Measurements from ENCODE around the gene VSTM4. TPM values are rescaled to one million over a fixed set of nuclear protein-coding genes. Genes with fewer than 3 reads are reported as not detected.

VSTM4 gene
- total and polyA plus RNA-seq, 2 donors (not counting 1 experiment from before 2014, with no cell fraction given) = 8.1 to 27.9 TPM

DNA sequence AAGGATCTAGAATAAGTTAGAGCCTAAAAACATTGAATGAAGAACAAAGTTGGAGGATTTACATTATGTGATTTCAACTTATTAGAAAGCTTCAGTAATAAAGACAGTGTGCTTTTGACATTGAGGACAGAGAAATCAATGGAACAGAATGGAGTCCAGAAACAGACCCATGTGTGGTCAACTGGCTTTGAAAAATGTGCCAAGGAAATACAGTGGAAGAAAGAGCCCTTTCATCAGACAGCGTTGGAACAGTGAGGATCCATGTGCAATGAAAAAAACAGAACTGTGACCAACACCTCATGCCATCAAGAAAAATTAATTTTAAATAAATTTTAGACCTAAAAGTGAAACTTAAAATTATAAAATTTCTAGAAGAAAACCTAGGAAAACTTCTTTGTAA is 125.1 kb downstream of the VSTM4 start:
- no peak overlapping the region for H3K4me3 ChIP-seq (replicated peaks in 1 of 4; ENCODE audit: control extremely low read depth in 1 of 4, insufficient read depth in 1 of 4, low read depth in 3 of 4, low read length in 4 of 4)
- H3K27me3 ChIP-seq (ENCODE audit: control insufficient read depth, insufficient read depth, low read length) = no peaks in the 10 kb centered on the region
- no peaks in the 10 kb centered on the region for H3K79me2 ChIP-seq (ENCODE audit: control insufficient read depth, insufficient read depth, low read length)
- no peaks in the 10 kb centered on the region for H3K4me1 ChIP-seq (ENCODE audit: control insufficient read depth, extremely low read depth, insufficient read depth, low read length)
- H3K9me3 ChIP-seq (ENCODE audit: control insufficient read depth, insufficient read depth, low read depth, low read length) = no peaks in the 10 kb centered on the region
- no peak overlapping the region for H2AFZ ChIP-seq (ENCODE audit: low read length)
- TF ChIP-seq, protein P1, sequence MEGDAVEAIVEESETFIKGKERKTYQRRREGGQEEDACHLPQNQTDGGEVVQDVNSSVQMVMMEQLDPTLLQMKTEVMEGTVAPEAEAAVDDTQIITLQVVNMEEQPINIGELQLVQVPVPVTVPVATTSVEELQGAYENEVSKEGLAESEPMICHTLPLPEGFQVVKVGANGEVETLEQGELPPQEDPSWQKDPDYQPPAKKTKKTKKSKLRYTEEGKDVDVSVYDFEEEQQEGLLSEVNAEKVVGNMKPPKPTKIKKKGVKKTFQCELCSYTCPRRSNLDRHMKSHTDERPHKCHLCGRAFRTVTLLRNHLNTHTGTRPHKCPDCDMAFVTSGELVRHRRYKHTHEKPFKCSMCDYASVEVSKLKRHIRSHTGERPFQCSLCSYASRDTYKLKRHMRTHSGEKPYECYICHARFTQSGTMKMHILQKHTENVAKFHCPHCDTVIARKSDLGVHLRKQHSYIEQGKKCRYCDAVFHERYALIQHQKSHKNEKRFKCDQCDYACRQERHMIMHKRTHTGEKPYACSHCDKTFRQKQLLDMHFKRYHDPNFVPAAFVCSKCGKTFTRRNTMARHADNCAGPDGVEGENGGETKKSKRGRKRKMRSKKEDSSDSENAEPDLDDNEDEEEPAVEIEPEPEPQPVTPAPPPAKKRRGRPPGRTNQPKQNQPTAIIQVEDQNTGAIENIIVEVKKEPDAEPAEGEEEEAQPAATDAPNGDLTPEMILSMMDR (conservative IDR thresholded peaks at IDR 0.05 in 1 of 2, IDR thresholded peaks at IDR 0.05 in 1 of 2; ENCODE audit: low read depth in 1 of 2, low read length in 2 of 2) = no peak
- TF ChIP-seq EZH2 (IDR thresholded peaks at IDR 0.05; ENCODE audit: low read length, missing control alignments) = no peak
- DNase-seq (ENCODE audit: low read depth in 2 of 2) = no peak
- H3K27ac ChIP-seq (ENCODE audit: insufficient read depth, low read length) = no peak overlapping the region
- no peaks in the 10 kb centered on the region for H4K20me1 ChIP-seq (ENCODE audit: control insufficient read depth, extremely low read depth, insufficient read depth, low read length)
- no peaks in the 10 kb centered on the region for H3K36me3 ChIP-seq (ENCODE audit: control insufficient read depth, insufficient read depth, low read length)
- H3K4me2 ChIP-seq (ENCODE audit: extremely low read depth, insufficient read depth, low read length) = no peak overlapping the region
- no peak overlapping the region for H3K9ac ChIP-seq (ENCODE audit: insufficient read depth, low read length)

DNA sequence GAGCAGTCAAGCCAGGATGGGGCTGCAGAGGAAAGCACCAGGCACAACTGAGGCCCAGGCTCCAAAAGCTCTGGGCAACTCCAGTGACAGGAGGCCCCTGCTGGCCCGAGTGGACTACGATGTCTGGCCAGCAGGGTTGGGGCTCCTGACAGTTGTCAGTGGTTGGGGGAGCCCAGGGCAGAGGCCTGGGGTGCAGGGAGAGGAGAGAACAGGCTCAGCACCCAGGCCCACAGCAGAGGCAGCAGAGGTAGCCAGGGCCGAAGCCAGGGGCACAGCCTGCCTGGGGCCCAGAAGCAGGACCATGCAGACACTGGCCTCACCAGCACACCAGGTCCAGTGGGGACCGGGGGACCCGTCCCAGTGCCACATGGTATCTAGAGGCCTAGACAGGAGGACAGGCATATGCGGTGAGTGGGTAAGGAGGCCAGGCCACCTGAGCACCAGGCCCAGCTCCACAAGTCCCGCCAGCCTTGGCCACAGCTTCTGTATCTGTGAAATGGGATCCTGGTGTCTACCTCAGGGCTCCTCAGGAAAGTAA is 129.6 kb downstream of the VSTM4 start:
- H3K27me3 ChIP-seq (ENCODE audit: control insufficient read depth, insufficient read depth, low read length) = no peaks in the 10 kb centered on the region
- no peaks in the 10 kb centered on the region for H3K79me2 ChIP-seq (ENCODE audit: control insufficient read depth, insufficient read depth, low read length)
- H3K4me1 ChIP-seq (ENCODE audit: control insufficient read depth, extremely low read depth, insufficient read depth, low read length) = no peaks in the 10 kb centered on the region
- no peak overlapping the region for H3K4me2 ChIP-seq (ENCODE audit: extremely low read depth, insufficient read depth, low read length)
- H3K4me3 ChIP-seq (replicated peaks in 1 of 4; ENCODE audit: control extremely low read depth in 1 of 4, insufficient read depth in 1 of 4, low read depth in 3 of 4, low read length in 4 of 4) = no peak overlapping the region
- H3K9me3 ChIP-seq (ENCODE audit: control insufficient read depth, insufficient read depth, low read depth, low read length) = no peaks in the 10 kb centered on the region
- H2AFZ ChIP-seq (ENCODE audit: low read length) = no peak overlapping the region
- TF ChIP-seq, protein P1 (conservative IDR thresholded peaks at IDR 0.05 in 1 of 2, IDR thresholded peaks at IDR 0.05 in 1 of 2; ENCODE audit: low read depth in 1 of 2, low read length in 2 of 2) = no peak
- TF ChIP-seq EZH2 (IDR thresholded peaks at IDR 0.05; ENCODE audit: low read length, missing control alignments) = no peak
- no peaks in the 10 kb centered on the region for H3K36me3 ChIP-seq (ENCODE audit: control insufficient read depth, insufficient read depth, low read length)
- no peak overlapping the region for H3K9ac ChIP-seq (ENCODE audit: insufficient read depth, low read length)
- H3K27ac ChIP-seq (ENCODE audit: insufficient read depth, low read length) = no peak overlapping the region
- no peaks in the 10 kb centered on the region for H4K20me1 ChIP-seq (ENCODE audit: control insufficient read depth, extremely low read depth, insufficient read depth, low read length)
- no peak for DNase-seq (ENCODE audit: low read depth in 2 of 2)

DNA sequence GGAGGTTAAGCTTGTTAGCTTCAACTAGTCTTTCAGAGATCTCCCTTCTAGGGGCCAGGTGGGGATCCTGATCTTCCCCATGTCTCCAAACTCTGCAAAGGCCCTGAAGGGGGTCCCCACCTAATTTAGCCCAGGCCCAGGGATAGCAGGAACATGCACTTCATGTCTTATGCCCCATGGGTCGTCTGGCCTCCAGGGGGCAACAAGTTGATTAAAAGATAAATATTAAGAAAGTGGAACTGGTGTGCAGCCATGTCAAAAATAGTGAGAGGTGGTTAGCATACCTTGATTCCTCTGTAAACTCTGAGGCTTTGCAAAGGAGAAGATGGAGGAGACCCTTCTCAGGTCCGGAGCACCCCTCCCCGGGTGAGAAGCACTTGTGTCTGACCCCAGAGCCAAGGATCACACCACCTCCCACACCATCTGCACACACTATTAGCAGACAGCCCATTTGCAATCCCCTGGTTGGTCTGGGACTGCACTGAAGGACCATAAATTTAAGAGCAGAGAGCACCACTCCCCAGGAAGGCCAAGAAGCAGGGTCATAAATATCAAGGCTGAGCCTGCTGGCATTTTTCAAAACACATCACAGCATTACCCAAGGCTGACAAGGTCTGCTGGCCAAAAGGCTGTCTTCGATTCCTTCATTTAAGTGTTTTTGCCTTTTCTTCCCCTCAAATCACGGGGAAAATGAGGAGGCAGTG is 131.5 kb downstream of the VSTM4 start:
- H3K9ac ChIP-seq (ENCODE audit: insufficient read depth, low read length) = no peak overlapping the region

More for the DNA sequence above, 131.5 kb downstream of the VSTM4 start:
- TF ChIP-seq EZH2 (IDR thresholded peaks at IDR 0.05; ENCODE audit: low read length, missing control alignments) = no peak
- TF ChIP-seq, protein P1 (conservative IDR thresholded peaks at IDR 0.05 in 1 of 2, IDR thresholded peaks at IDR 0.05 in 1 of 2; ENCODE audit: low read depth in 1 of 2, low read length in 2 of 2) = no peak
- Histone ChIP-seq H3K4me2 (ENCODE audit: extremely low read depth, insufficient read depth, low read length) (no peak overlapping the region), H3K9me3 (ENCODE audit: control insufficient read depth, insufficient read depth, low read depth, low read length) (no peaks in the 10 kb centered on the region), H3K36me3 (ENCODE audit: control insufficient read depth, insufficient read depth, low read length) (no peaks in the 10 kb centered on the region), H3K4me3 (replicated peaks in 1 of 4; ENCODE audit: control extremely low read depth in 1 of 4, insufficient read depth in 1 of 4, low read depth in 3 of 4, low read length in 4 of 4) (no peak overlapping the region), H3K27me3 (ENCODE audit: control insufficient read depth, insufficient read depth, low read length) (peaks cover 3% of the 10 kb centered on the region), H4K20me1 (ENCODE audit: control insufficient read depth, extremely low read depth, insufficient read depth, low read length) (no peaks in the 10 kb centered on the region), H3K79me2 (ENCODE audit: control insufficient read depth, insufficient read depth, low read length) (no peaks in the 10 kb centered on the region), H3K27ac (ENCODE audit: insufficient read depth, low read length) (no peak overlapping the region), H3K4me1 (ENCODE audit: control insufficient read depth, extremely low read depth, insufficient read depth, low read length) (no peaks in the 10 kb centered on the region), H2AFZ (ENCODE audit: low read length) (no peak overlapping the region)
- DNase-seq (ENCODE audit: low read depth in 2 of 2) = no peak
